GM18870 (cell line): ENCODE measurements around the gene MEF2C.

ENCODE experiments used
- ATAC-seq: cut with Tn5 transposase; IDR thresholded peaks from one replicate; pipeline ENCODE4 v1.9.1; 2021; ENCODE audit warnings: moderate library complexity; ENCODE audit not compliant: unreplicated experiment

Gene MEF2C

GRCh38 chr5:88889189-88890069, 6.4 kb upstream of the MEF2C start:
- ATAC-seq, result no peak

GRCh38 chr5:88888848-88889188, 5.8 kb upstream of the MEF2C start:
- no peak for ATAC-seq

- ATAC-seq, result no peak
These were observed 5.3 kb upstream of the MEF2C start for GRCh38 chr5:88888291-88888690.

- ATAC-seq, result no peak
These were observed 4.4 kb upstream of the MEF2C start for GRCh38 chr5:88887342-88887741.

- no peak for ATAC-seq
These were observed 3.9 kb upstream of the MEF2C start for GRCh38 chr5:88886746-88887341.

- no peak for ATAC-seq
These were observed 3.3 kb upstream of the MEF2C start for GRCh38 chr5:88886252-88886651.

- no peak for ATAC-seq
These were observed 2.0 kb upstream of the MEF2C start for GRCh38 chr5:88885002-88885401.

GRCh38 chr5:88884608-88884877, 1.6 kb upstream of the MEF2C start:
- ATAC-seq, result no peak

- peak; percentile 24 for ATAC-seq
These were observed 1.0 kb upstream of the MEF2C start for GRCh38 chr5:88883836-88884607.

GRCh38 chr5:88882276-88883038, 527 bp downstream of the MEF2C start:
- no peak for ATAC-seq

GRCh38 chr5:88881571-88881971, 1.4 kb downstream of the MEF2C start:
- ATAC-seq, result no peak

GRCh38 chr5:88880201-88880600, 2.8 kb downstream of the MEF2C start:
- ATAC-seq, result no peak

GRCh38 chr5:88879724-88880123, 3.3 kb downstream of the MEF2C start:
- ATAC-seq, result no peak

- ATAC-seq, result no peak
These were observed 4.0 kb downstream of the MEF2C start for GRCh38 chr5:88878976-88879375.

- ATAC-seq, result no peak
These were observed 5.2 kb downstream of the MEF2C start for GRCh38 chr5:88877826-88878225.

- no peak for ATAC-seq
These were observed 6.3 kb downstream of the MEF2C start for GRCh38 chr5:88876714-88877113.

- peak; percentile 40 for ATAC-seq
These were observed 7.4 kb downstream of the MEF2C start for GRCh38 chr5:88875341-88876234.

GRCh38 chr5:88873447-88873846, 9.5 kb downstream of the MEF2C start:
- ATAC-seq, result no peak

GRCh38 chr5:88872971-88873370, 10.0 kb downstream of the MEF2C start:
- ATAC-seq, result no peak

- no peak for ATAC-seq
These were observed 12.7 kb downstream of the MEF2C start for GRCh38 chr5:88870285-88870684.
